OCI-LY7 (cell line): Measurements from ENCODE around the gene RAB35. TPM values are rescaled to one million over a fixed set of nuclear protein-coding genes. Genes with fewer than 3 reads are reported as not detected.
A peak's percentile ranks its signal among the peaks of the same experiment; 100 is the strongest.

Source experiments
- BruUV-seq: library from RNA; stranded (reverse); fragments of 400-500 nt; replicated peaks from 2 replicates; lab custom pipeline; 2021; lab: Mats Ljungman, UMichigan
- CTCF ChIA-PET: fragments of 300-600 bp; sonication (Branson Sonifier 250); formaldehyde crosslinking; loops from one replicate; lab custom pipeline; 2022; ENCODE audit warnings: antibody characterized with exemption; ENCODE audit not compliant: unreplicated experiment; lab: Charles Lee
- POLR2A ChIA-PET: fragments of 300-600 bp; sonication (Branson Sonifier 250); formaldehyde crosslinking; loops from one replicate; lab custom pipeline; 2022; ENCODE audit warnings: antibody characterized with exemption; lab: Charles Lee
- DNase-seq: peaks from one replicate; pipeline ENCODE4 v3.0.0-alpha.2; 2015; ENCODE audit warnings: low spot score
- H2AFZ ChIP-seq: fragments of 200-600 bp; sonication (generic), shearing (Covaris generic); 2 replicates; pipeline ENCODE4 v1.6.1; 2014; ENCODE audit warnings: mild to moderate bottlenecking, antibody characterized with exemption, low read length, moderate library complexity
- H3K27ac ChIP-seq: fragments of 200-600 bp; sonication (generic); 2 replicates; pipeline ENCODE4 v1.5.1; 2014; ENCODE audit warnings: mixed run types, low read depth, mild to moderate bottlenecking, moderate library complexity, low read length, inconsistent platforms; ENCODE audit not compliant: poor library complexity, severe bottlenecking
- H3K36me3 ChIP-seq: fragments of 200-600 bp; sonication (generic); 2 replicates; pipeline ENCODE4 v1.6.1; 2014; ENCODE audit warnings: mild to moderate bottlenecking, antibody characterized with exemption, low read length, moderate library complexity, mixed read lengths; ENCODE audit not compliant: insufficient read depth
- H3K4me1 ChIP-seq: fragments of 200-600 bp; sonication (generic); 2 replicates; pipeline ENCODE4 v1.5.1; 2014; ENCODE audit warnings: mild to moderate bottlenecking, low read length; ENCODE audit not compliant: insufficient read depth, poor library complexity, severe bottlenecking
- H3K4me2 ChIP-seq: fragments of 200-600 bp; sonication (generic); 2 replicates; pipeline ENCODE4 v1.6.1; 2014; ENCODE audit warnings: mild to moderate bottlenecking, low read length
- H3K4me3 ChIP-seq: fragments of 200-600 bp; sonication (generic); 2 replicates; pipeline ENCODE4 v1.5.1; 2014; ENCODE audit warnings: mild to moderate bottlenecking, low read depth, low read length; ENCODE audit not compliant: poor library complexity, severe bottlenecking
- H3K79me2 ChIP-seq: fragments of 200-600 bp; sonication (generic); 2 replicates; pipeline ENCODE4 v1.6.1; 2016; ENCODE audit warnings: low read depth, mild to moderate bottlenecking, low read length, moderate library complexity, mixed read lengths; ENCODE audit not compliant: insufficient read depth
- H3K9me2 ChIP-seq: fragments of 200-600 bp; sonication (generic); 2 replicates; pipeline ENCODE4 v1.6.1; 2016; ENCODE audit warnings: mild to moderate bottlenecking, low read length, mixed read lengths; ENCODE audit not compliant: insufficient read depth
- H3K9me3 ChIP-seq: fragments of 200-600 bp; sonication (generic); 2 replicates; pipeline ENCODE4 v1.6.1; 2014; ENCODE audit warnings: mild to moderate bottlenecking, mixed run types, low read length, mixed read lengths
- H4K20me1 ChIP-seq: fragments of 200-600 bp; sonication (generic); 2 replicates; pipeline ENCODE4 v1.6.1; 2014; ENCODE audit warnings: mild to moderate bottlenecking, antibody characterized with exemption, low read length, moderate library complexity, mixed read lengths; ENCODE audit not compliant: insufficient read depth
- CTCF ChIP-seq: fragments of 200-600 bp; sonication (generic); conservative IDR thresholded peaks from 2 replicates; pipeline ENCODE4 v1.5.1; 2014; ENCODE audit warnings: mild to moderate bottlenecking, antibody characterized with exemption, low read length, moderate library complexity, mixed read lengths
- EZH2phosphoT487 ChIP-seq: fragments of 200-600 bp; sonication (generic); IDR thresholded peaks from 2 replicates; pipeline ENCODE4 v1.6.1; 2018; ENCODE audit warnings: low read depth, borderline replicate concordance, mild to moderate bottlenecking, mixed run types, antibody characterized with exemption, low read length, moderate library complexity, mixed read lengths
- intact Hi-C: fragments of 100-400 bp; cut with micrococcal nuclease; formaldehyde crosslinking; loops from one replicate; pipeline ENCODE4 v1.10.0; 2022; ENCODE audit not compliant: unreplicated experiment
- total RNA-seq, 2 experiments: library from RNA; depleted of rRNA in 1 of 2; stranded (reverse); fragments of >200 nt in 1 of 2; shearing (Covaris generic) in 1 of 2; gene quantifications; 2 replicates each; pipeline ENCODE4 v1.2.3, GENCODE V29; 2014 to 2022

The RAB35 gene
- total RNA-seq, 2 experiments from 2014 or later = 42.2 to 85.9 TPM

GRCh38 chr12:120096671-120097202 is 19.8 kb downstream of the RAB35 start:
- Histone ChIP-seq H3K4me2 (no peak overlapping the region), H3K9me3 (no peaks in the 10 kb centered on the region), H3K4me3 (no peak overlapping the region), H3K36me3 (peaks cover 90% of the 10 kb centered on the region), H3K9me2 (no peaks in the 10 kb centered on the region), H3K4me1 (no peaks in the 10 kb centered on the region), H2AFZ (no peak overlapping the region), H3K27ac (no peak overlapping the region), H4K20me1 (0 out of 2 replicates have a peak, but pooled peaks cover 1% of the 10 kb centered on the region), H3K79me2 (no peaks in the 10 kb centered on the region)
- no peak for DNase-seq
- no TSS peak for BruUV-seq
- TF ChIP-seq EZH2phosphoT487 = no peak
- TF ChIP-seq CTCF = no peak
- intact Hi-C loops = no loop called here
- POLR2A ChIA-PET = no interaction called here
- CTCF ChIA-PET = no interaction called here

GRCh38 chr12:120095736-120096135 is 20.8 kb downstream of the RAB35 start:
- intact Hi-C loops = no loop called here
- H3K36me3 ChIP-seq = peaks cover 83% of the 10 kb centered on the region
- no peak overlapping the region for H3K4me2 ChIP-seq
- ChIA-PET POLR2A (interaction anchor here (0.5 kb wide), 1 partner anchor 72 kb away, joined by 4 read pairs; no protein-coding TSS in a partner anchor), CTCF (no interaction called here)
- no peak overlapping the region for H3K4me3 ChIP-seq
- H2AFZ ChIP-seq = no peak overlapping the region
- H3K79me2 ChIP-seq = no peaks in the 10 kb centered on the region
- no peaks in the 10 kb centered on the region for H3K9me3 ChIP-seq
- TF ChIP-seq CTCF = no peak
- TF ChIP-seq EZH2phosphoT487 = no peak
- H3K4me1 ChIP-seq = no peaks in the 10 kb centered on the region
- no peaks in the 10 kb centered on the region for H3K9me2 ChIP-seq
- H4K20me1 ChIP-seq = no peaks in the 10 kb centered on the region
- TSS peak; percentile 82 for BruUV-seq
- DNase-seq = no peak
- no peak overlapping the region for H3K27ac ChIP-seq

- BruUV-seq = no TSS peak
- POLR2A ChIA-PET = interaction anchor here (0.5 kb wide), 1 partner anchor 72 kb away, joined by 4 read pairs; no protein-coding TSS in a partner anchor
- no peak for DNase-seq
- CTCF ChIA-PET = no interaction called here
- Histone ChIP-seq H3K4me1 (no peaks in the 10 kb centered on the region), H3K4me2 (no peak overlapping the region), H3K36me3 (peaks cover 83% of the 10 kb centered on the region), H3K9me3 (no peaks in the 10 kb centered on the region), H3K4me3 (no peak overlapping the region), H2AFZ (no peak overlapping the region), H4K20me1 (no peaks in the 10 kb centered on the region), H3K27ac (no peak overlapping the region), H3K79me2 (no peaks in the 10 kb centered on the region), H3K9me2 (no peaks in the 10 kb centered on the region)
- TF ChIP-seq CTCF (no peak), EZH2phosphoT487 (no peak)
- intact Hi-C loops = no loop called here
These were observed 21.2 kb downstream of the RAB35 start for GRCh38 chr12:120095331-120095730.
